HG02610 (cell line): ENCODE results near the gene CHMP4A.
A peak's percentile ranks its signal among the peaks of the same experiment; 100 is the strongest.
"Not testable (repeated sequence)": the region's sequence is repeated elsewhere in the genome, so short reads cannot be mapped to it uniquely, and the experiment has no call there.

ENCODE experiments used
- ATAC-seq: cut with Tn5 transposase; IDR thresholded peaks from one replicate; pipeline ENCODE4 v1.9.1; 2021; ENCODE audit warnings: mild to moderate bottlenecking, moderate library complexity; ENCODE audit not compliant: unreplicated experiment

The CHMP4A gene

GRCh38 chr14:24231263-24232120 is 18.2 kb upstream of the CHMP4A start:
- no peak for ATAC-seq

GRCh38 chr14:24228902-24229301 is 15.6 kb upstream of the CHMP4A start:
- no peak for ATAC-seq

GRCh38 chr14:24226473-24226872 is 13.2 kb upstream of the CHMP4A start:
- no peak for ATAC-seq

GRCh38 chr14:24224618-24225071 is 11.4 kb upstream of the CHMP4A start:
- ATAC-seq, result no peak

- not testable (repeated sequence) for ATAC-seq
These were observed 9.7 kb upstream of the CHMP4A start for GRCh38 chr14:24222987-24223386.

GRCh38 chr14:24219521-24219920 is 6.2 kb upstream of the CHMP4A start:
- ATAC-seq, result no peak

- ATAC-seq, result no peak
These were observed 5.8 kb upstream of the CHMP4A start for GRCh38 chr14:24219080-24219479.

- ATAC-seq, result not testable (repeated sequence)
These were observed 3.6 kb upstream of the CHMP4A start for GRCh38 chr14:24216876-24217275.

- no peak for ATAC-seq
These were observed 3.0 kb upstream of the CHMP4A start for GRCh38 chr14:24216345-24216699.

GRCh38 chr14:24215495-24216344 is 2.4 kb upstream of the CHMP4A start, which contains the start of gene MDP1:
Gene MDP1 (minus strand): TSS chr14:24216066. CDS start chr14:24215955, 111 bp downstream.
- peak; percentile 68 for ATAC-seq

GRCh38 chr14:24213866-24214662 is 776 bp upstream of the CHMP4A start:
- no peak for ATAC-seq

- ATAC-seq, result no peak
These were observed 2.0 kb downstream of the CHMP4A start for GRCh38 chr14:24211311-24211710.

GRCh38 chr14:24207625-24208024 is 5.7 kb downstream of the CHMP4A start:
- ATAC-seq, result no peak

- ATAC-seq, result no peak
These were observed 6.2 kb downstream of the CHMP4A start for GRCh38 chr14:24207104-24207551.

GRCh38 chr14:24206260-24207103 is 6.8 kb downstream of the CHMP4A start:
- no peak for ATAC-seq

GRCh38 chr14:24204163-24205146 is 8.8 kb downstream of the CHMP4A start:
- ATAC-seq, result no peak

GRCh38 chr14:24203249-24203886 is 9.9 kb downstream of the CHMP4A start:
- ATAC-seq, result not testable (repeated sequence)

- ATAC-seq, result not testable (repeated sequence)
These were observed 10.8 kb downstream of the CHMP4A start for GRCh38 chr14:24202538-24202937.
